Activated CD4-positive, alpha-beta memory T cell treated with anti-CD3 and anti-CD28 coated beads for 36 hours (primary cell): ENCODE measurements around the gene ANXA2R. TPM values are rescaled to one million over a fixed set of nuclear protein-coding genes. Genes with fewer than 3 reads are reported as not detected.
"Not testable (repeated sequence)": the region's sequence is repeated elsewhere in the genome, so short reads cannot be mapped to it uniquely, and the experiment has no call there.

Experiments
- CTCF ChIA-PET: fragments of 350-600 bp; sonication (Branson Sonifier 250); formaldehyde crosslinking; loops from one replicate; lab custom pipeline; 2021; ENCODE audit warnings: antibody characterized with exemption, inconsistent platforms; lab: Charles Lee
- POLR2A ChIA-PET: fragments of 350-600 bp; sonication (Branson Sonifier 250); formaldehyde crosslinking; loops from one replicate; lab custom pipeline; 2021; ENCODE audit warnings: antibody characterized with exemption; lab: Charles Lee
- DNase-seq: peaks from one replicate; pipeline ENCODE4 v3.0.0-alpha.2; 2020
- H3K27ac Mint-ChIP-seq: one replicate; pipeline ENCODE4 v1.8.0; 2021; ENCODE audit warnings: mixed read lengths
- H3K27me3 Mint-ChIP-seq: one replicate; pipeline ENCODE4 v1.8.0; 2021; ENCODE audit warnings: mixed read lengths
- H3K36me3 Mint-ChIP-seq: one replicate; pipeline ENCODE4 v1.8.0; 2021; ENCODE audit warnings: mixed read lengths
- H3K4me1 Mint-ChIP-seq: one replicate; pipeline ENCODE4 v1.8.0; 2021; ENCODE audit warnings: low read depth, mixed read lengths
- H3K4me3 Mint-ChIP-seq: one replicate; pipeline ENCODE4 v1.8.0; 2021; ENCODE audit warnings: mild to moderate bottlenecking, mixed read lengths
- H3K9me3 Mint-ChIP-seq: one replicate; pipeline ENCODE4 v1.8.0; 2021; ENCODE audit warnings: mixed read lengths
- intact Hi-C: fragments of 100-400 bp; cut with micrococcal nuclease; formaldehyde crosslinking; loops from one replicate; pipeline ENCODE4 v1.15.1; 2023
- total RNA-seq, 2 experiments: library from RNA; stranded (reverse); gene quantifications; one replicate each; pipeline ENCODE4 v1.2.3, GENCODE V29; 2021

The ANXA2R gene
- total RNA-seq, 2 experiments from 2014 or later: 2.8 to 3.8 TPM

GRCh38 chr5:43073597-43074546, 33.8 kb upstream of the ANXA2R start:
- Mint-ChIP-seq H3K4me3 (no peak overlapping the region), H3K4me1 (peaks cover 39% of the 10 kb centered on the region), H3K9me3 (no peaks in the 10 kb centered on the region), H3K27ac (no peak overlapping the region), H3K27me3 (no peaks in the 10 kb centered on the region), H3K36me3 (peaks cover 18% of the 10 kb centered on the region)
- ChIA-PET CTCF (interaction anchor here (0.6 to 4.4 kb wide), 13 partner anchors 26 to 410 kb away, joined by 3 to 30 read pairs (median 4); partner anchors contain the start of genes NIM1K and TMEM267), POLR2A (no interaction called here)
- intact Hi-C loops: loop anchor here (1.0 to 2.0 kb wide), 2 partner anchors 31 to 315 kb away; no protein-coding TSS in a partner anchor
- DNase-seq: peak; percentile 58

- peak overlapping the region; percentile 96 for H3K4me3 Mint-ChIP-seq
- H3K4me1 Mint-ChIP-seq: peaks cover 44% of the 10 kb centered on the region
- peaks cover 31% of the 10 kb centered on the region for H3K36me3 Mint-ChIP-seq
- ChIA-PET CTCF (interaction anchor here (0.7 to 3.1 kb wide), 2 partner anchors 65 to 160 kb away, joined by 3 to 13 read pairs; no protein-coding TSS in a partner anchor), POLR2A (interaction anchor here (2.6 kb wide), 2 partner anchors 27 to 243 kb away, joined by 12 to 20 read pairs; partner anchors contain the start of gene HMGCS1)
- H3K27me3 Mint-ChIP-seq, H3K27ac Mint-ChIP-seq, DNase-seq, H3K9me3 Mint-ChIP-seq: not testable (repeated sequence)
- intact Hi-C loops: loop anchor here (5.0 to 10.0 kb wide), 3 partner anchors 315 to 533 kb away; partner anchors contain the start of genes C5orf34, CCDC152 and NNT
Measured at GRCh38 chr5:43069401-43069720, 29.2 kb upstream of the ANXA2R start.

- Mint-ChIP-seq H3K36me3 (peaks cover 28% of the 10 kb centered on the region), H3K4me3 (peak overlapping the region; percentile 96), H3K27me3 (no peaks in the 10 kb centered on the region), H3K9me3 (no peaks in the 10 kb centered on the region), H3K27ac (peak overlapping the region; percentile 99), H3K4me1 (peaks cover 37% of the 10 kb centered on the region)
- POLR2A ChIA-PET: interaction anchor here (1.0 to 4.5 kb wide), 11 partner anchors 26 to 535 kb away, joined by 3 to 29 read pairs (median 7); partner anchors contain the start of genes HMGCS1, NNT and ZNF131
- no peak for DNase-seq
- intact Hi-C loops: loop anchor here (1.0 to 10.0 kb wide), 5 partner anchors 41 to 534 kb away; partner anchors contain the start of genes C5orf34, CCDC152 and NNT
- CTCF ChIA-PET: interaction anchor here (1.0 to 4.7 kb wide), 10 partner anchors 26 to 322 kb away, joined by 3 to 20 read pairs (median 5); no protein-coding TSS in a partner anchor
Measured at GRCh38 chr5:43068037-43068436, 27.9 kb upstream of the ANXA2R start.

- Mint-ChIP-seq H3K27me3 (no peaks in the 10 kb centered on the region), H3K36me3 (peaks cover 28% of the 10 kb centered on the region), H3K4me1 (peaks cover 37% of the 10 kb centered on the region), H3K27ac (peak overlapping the region; percentile 99), H3K4me3 (peak overlapping the region; percentile 96), H3K9me3 (no peaks in the 10 kb centered on the region)
- ChIA-PET CTCF (interaction anchor here (1.0 to 4.7 kb wide), 11 partner anchors 25 to 323 kb away, joined by 3 to 20 read pairs (median 5); no protein-coding TSS in a partner anchor), POLR2A (interaction anchor here (0.6 to 4.5 kb wide), 17 partner anchors 25 to 537 kb away, joined by 3 to 29 read pairs (median 5); partner anchors contain the start of genes HMGCS1, NNT and ZNF131)
- intact Hi-C loops: loop anchor here (1.0 to 10.0 kb wide), 8 partner anchors 38 to 535 kb away; partner anchors contain the start of genes C5orf34, CCDC152, HMGCS1 and NNT
- peak; percentile 92 for DNase-seq
Measured at GRCh38 chr5:43066799-43067741, 27.0 kb upstream of the ANXA2R start.

- DNase-seq: peak; percentile 75
- Mint-ChIP-seq H3K27me3 (no peaks in the 10 kb centered on the region), H3K27ac (peak overlapping the region; percentile 99), H3K36me3 (peaks cover 28% of the 10 kb centered on the region), H3K4me1 (peaks cover 37% of the 10 kb centered on the region), H3K9me3 (no peaks in the 10 kb centered on the region), H3K4me3 (peak overlapping the region; percentile 96)
- ChIA-PET POLR2A (interaction anchor here (0.7 to 4.5 kb wide), 13 partner anchors 24 to 538 kb away, joined by 3 to 51 read pairs (median 9); partner anchors contain the start of genes HMGCS1 and ZNF131), CTCF (interaction anchor here (0.8 to 4.7 kb wide), 10 partner anchors 24 to 324 kb away, joined by 3 to 45 read pairs (median 6); no protein-coding TSS in a partner anchor)
- intact Hi-C loops: loop anchor here (1.0 to 10.0 kb wide), 10 partner anchors 47 to 536 kb away; partner anchors contain the start of genes C5orf34, CCDC152, NNT and PAIP1
Measured at GRCh38 chr5:43065948-43066798, 26.1 kb upstream of the ANXA2R start.

- peaks cover 32% of the 10 kb centered on the region for H3K4me1 Mint-ChIP-seq
- no peaks in the 10 kb centered on the region for H3K9me3 Mint-ChIP-seq
- H3K27me3 Mint-ChIP-seq: no peaks in the 10 kb centered on the region
- H3K4me3 Mint-ChIP-seq: peak overlapping the region; percentile 96
- DNase-seq: no peak
- ChIA-PET POLR2A (interaction anchor here (0.7 to 4.5 kb wide), 12 partner anchors 24 to 331 kb away, joined by 3 to 51 read pairs (median 8); partner anchors contain the start of genes HMGCS1 and ZNF131), CTCF (interaction anchor here (0.7 to 4.7 kb wide), 19 partner anchors 16 to 1315 kb away, joined by 3 to 45 read pairs (median 6); partner anchors contain the start of gene TMEM267)
- peak overlapping the region; percentile 99 for H3K27ac Mint-ChIP-seq
- H3K36me3 Mint-ChIP-seq: peaks cover 23% of the 10 kb centered on the region
- intact Hi-C loops: loop anchor here (1.0 to 10.0 kb wide), 8 partner anchors 46 to 537 kb away; partner anchors contain the start of genes C5orf34, CCDC152, NNT and PAIP1
Measured at GRCh38 chr5:43065387-43065947, 25.3 kb upstream of the ANXA2R start.

- POLR2A ChIA-PET: interaction anchor here (0.8 to 4.5 kb wide), 8 partner anchors 22 to 113 kb away, joined by 3 to 51 read pairs (median 20); partner anchors contain the start of gene ZNF131
- H3K4me1 Mint-ChIP-seq: peaks cover 19% of the 10 kb centered on the region
- intact Hi-C loops: loop anchor here (1.0 to 10.0 kb wide), 7 partner anchors 23 to 493 kb away; partner anchors contain the start of genes ANXA2R, C5orf34, CCDC152 and PAIP1
- peak overlapping the region; percentile 99 for H3K27ac Mint-ChIP-seq
- no peak for DNase-seq
- peaks cover 23% of the 10 kb centered on the region for H3K36me3 Mint-ChIP-seq
- peaks cover 14% of the 10 kb centered on the region for H3K9me3 Mint-ChIP-seq
- H3K4me3 Mint-ChIP-seq: no peak overlapping the region
- H3K27me3 Mint-ChIP-seq: no peaks in the 10 kb centered on the region
- CTCF ChIA-PET: interaction anchor here (1.0 to 4.7 kb wide), 10 partner anchors 10 to 326 kb away, joined by 3 to 45 read pairs (median 7); no protein-coding TSS in a partner anchor
Measured at GRCh38 chr5:43063721-43064171, 23.6 kb upstream of the ANXA2R start.

GRCh38 chr5:43061352-43062075, 21.4 kb upstream of the ANXA2R start:
- intact Hi-C loops: loop anchor here (10.0 kb wide), 2 partner anchors 307 to 453 kb away; partner anchors contain the start of genes C5orf34 and CCDC152
- DNase-seq: no peak
- peaks cover 17% of the 10 kb centered on the region for H3K36me3 Mint-ChIP-seq
- H3K4me3 Mint-ChIP-seq: no peak overlapping the region
- H3K4me1 Mint-ChIP-seq: peaks cover 9% of the 10 kb centered on the region
- ChIA-PET POLR2A (interaction anchor here (1.1 kb wide), 1 partner anchor 20 kb away, joined by 4 read pairs; no protein-coding TSS in a partner anchor), CTCF (interaction anchor here (0.9 to 1.7 kb wide), 4 partner anchors 15 to 172 kb away, joined by 3 to 5 read pairs (median 4); no protein-coding TSS in a partner anchor)
- peaks cover 22% of the 10 kb centered on the region for H3K9me3 Mint-ChIP-seq
- H3K27me3 Mint-ChIP-seq: no peaks in the 10 kb centered on the region
- H3K27ac Mint-ChIP-seq: no peak overlapping the region

- POLR2A ChIA-PET, H3K27me3 Mint-ChIP-seq, H3K4me1 Mint-ChIP-seq, H3K27ac Mint-ChIP-seq, CTCF ChIA-PET, DNase-seq, H3K4me3 Mint-ChIP-seq: not testable (repeated sequence)
- Mint-ChIP-seq H3K9me3 (peaks cover 35% of the 10 kb centered on the region), H3K36me3 (peaks cover 13% of the 10 kb centered on the region)
- intact Hi-C loops: loop anchor here (1.0 to 10.0 kb wide), 3 partner anchors 17 to 455 kb away; partner anchors contain the start of genes C5orf34 and CCDC152
Measured at GRCh38 chr5:43060020-43060419, 19.9 kb upstream of the ANXA2R start.
